Upper lobe of right lung (tissue), 1 donor: ENCODE results near the gene SPAG16. TPM values are rescaled to one million over a fixed set of nuclear protein-coding genes. Genes with fewer than 3 reads are reported as not detected.
A peak's percentile ranks its signal among the peaks of the same experiment; 100 is the strongest.

Experiments
- ATAC-seq: fragments of 200-7000 bp; cut with Tn5 transposase; one replicate; pipeline ENCODE4 v1.9.1; 2020; ENCODE audit warnings: mild to moderate bottlenecking, moderate library complexity
- DNase-seq: peaks from one replicate; pipeline ENCODE4 v3.0.0-alpha.2; 2020
- H3K27ac ChIP-seq: fragments of 200-600 bp; one replicate; pipeline ENCODE4 v1.8.0; 2022
- H3K27me3 ChIP-seq: fragments of 200-600 bp; one replicate; pipeline ENCODE4 v1.8.0; 2022; ENCODE audit warnings: mild to moderate bottlenecking
- H3K36me3 ChIP-seq: fragments of 200-600 bp; one replicate; pipeline ENCODE4 v1.8.0; 2022
- H3K4me1 ChIP-seq: fragments of 200-600 bp; one replicate; pipeline ENCODE4 v1.8.0; 2022
- H3K4me3 ChIP-seq: fragments of 200-600 bp; one replicate; pipeline ENCODE4 v1.8.0; 2022; ENCODE audit warnings: mild to moderate bottlenecking
- H3K9me3 ChIP-seq: fragments of 200-600 bp; one replicate; pipeline ENCODE4 v1.8.0; 2022
- intact Hi-C: fragments of 100-400 bp; cut with DNase I; formaldehyde crosslinking; loops from one replicate; pipeline ENCODE4 v1.11.0; 2022
- total RNA-seq: library from RNA; stranded (reverse); fragmentation: NEBNext Ultra II Directional; extraction: Animal tissue kit (Norgen Biotek cat#: 25700); gene quantifications from one replicate; pipeline ENCODE4 v1.2.1, GENCODE V29; 2021
- TF ChIP-seq, protein P1 (sequence below): fragments of 200-600 bp; IDR thresholded peaks from one replicate; pipeline ENCODE4 v1.8.0; 2022; ENCODE audit warnings: antibody characterized with exemption
- donor health status: DM: no; HTN: yes; CAD: no; lungs with severe emphysema.

Gene SPAG16
- total RNA-seq, 1 donor from 2014 or later: 11.6 TPM

DNA sequence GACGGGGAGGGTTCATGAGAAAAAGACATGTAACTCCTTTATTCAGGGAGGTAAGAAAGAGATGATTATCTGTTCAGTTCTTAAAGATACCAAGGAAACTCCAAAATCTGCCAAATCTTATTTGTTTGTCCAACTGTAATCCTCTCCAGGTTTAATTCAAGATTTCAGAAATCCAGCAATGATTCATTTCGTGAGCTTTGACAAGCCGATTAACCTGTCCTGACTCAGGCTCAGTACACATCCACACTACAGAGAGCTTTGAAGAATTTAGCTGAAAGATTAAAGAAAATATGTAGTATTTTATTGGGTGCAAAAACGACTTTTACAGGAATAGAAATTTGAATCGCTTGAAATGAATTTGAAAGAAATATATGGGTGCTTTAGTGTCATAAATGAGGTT lies 1.1 kb downstream of the SPAG16 start:
- H3K4me3 ChIP-seq: peak overlapping the region; percentile 79
- H3K36me3 ChIP-seq: no peaks in the 10 kb centered on the region
- H3K9me3 ChIP-seq: no peaks in the 10 kb centered on the region
- no peaks in the 10 kb centered on the region for H3K27me3 ChIP-seq
- no peak for DNase-seq
- TF ChIP-seq, protein P1, sequence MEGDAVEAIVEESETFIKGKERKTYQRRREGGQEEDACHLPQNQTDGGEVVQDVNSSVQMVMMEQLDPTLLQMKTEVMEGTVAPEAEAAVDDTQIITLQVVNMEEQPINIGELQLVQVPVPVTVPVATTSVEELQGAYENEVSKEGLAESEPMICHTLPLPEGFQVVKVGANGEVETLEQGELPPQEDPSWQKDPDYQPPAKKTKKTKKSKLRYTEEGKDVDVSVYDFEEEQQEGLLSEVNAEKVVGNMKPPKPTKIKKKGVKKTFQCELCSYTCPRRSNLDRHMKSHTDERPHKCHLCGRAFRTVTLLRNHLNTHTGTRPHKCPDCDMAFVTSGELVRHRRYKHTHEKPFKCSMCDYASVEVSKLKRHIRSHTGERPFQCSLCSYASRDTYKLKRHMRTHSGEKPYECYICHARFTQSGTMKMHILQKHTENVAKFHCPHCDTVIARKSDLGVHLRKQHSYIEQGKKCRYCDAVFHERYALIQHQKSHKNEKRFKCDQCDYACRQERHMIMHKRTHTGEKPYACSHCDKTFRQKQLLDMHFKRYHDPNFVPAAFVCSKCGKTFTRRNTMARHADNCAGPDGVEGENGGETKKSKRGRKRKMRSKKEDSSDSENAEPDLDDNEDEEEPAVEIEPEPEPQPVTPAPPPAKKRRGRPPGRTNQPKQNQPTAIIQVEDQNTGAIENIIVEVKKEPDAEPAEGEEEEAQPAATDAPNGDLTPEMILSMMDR: no peak
- ATAC-seq: no peak
- intact Hi-C loops: no loop called here
- no peak overlapping the region for H3K27ac ChIP-seq
- peaks cover 9% of the 10 kb centered on the region for H3K4me1 ChIP-seq

DNA sequence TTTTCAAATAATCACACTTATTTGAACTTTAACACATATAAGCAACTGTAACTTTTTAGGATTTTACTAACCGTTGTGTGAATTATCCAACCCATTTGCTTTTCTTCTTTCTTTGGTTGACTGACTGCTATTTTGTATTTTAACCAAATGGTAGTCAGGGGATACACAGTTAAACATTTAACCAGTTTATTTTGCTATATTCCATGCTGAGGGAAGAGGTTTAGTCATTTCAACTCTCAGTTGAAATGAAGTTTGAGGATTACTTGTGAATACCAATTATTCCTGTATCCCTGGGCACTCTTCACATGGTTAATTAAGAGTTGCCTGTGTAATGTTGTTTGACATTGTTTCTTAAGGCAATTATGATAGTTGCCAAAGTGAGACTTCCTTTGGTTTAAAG lies 1.9 kb downstream of the SPAG16 start:
- Histone ChIP-seq H3K9me3 (no peaks in the 10 kb centered on the region), H3K36me3 (no peaks in the 10 kb centered on the region), H3K27me3 (no peaks in the 10 kb centered on the region), H3K27ac (no peak overlapping the region), H3K4me1 (peaks cover 9% of the 10 kb centered on the region), H3K4me3 (no peak overlapping the region)
- DNase-seq (no peak), ATAC-seq (no peak)
- intact Hi-C loops: no loop called here
- TF ChIP-seq, protein P1: no peak

DNA sequence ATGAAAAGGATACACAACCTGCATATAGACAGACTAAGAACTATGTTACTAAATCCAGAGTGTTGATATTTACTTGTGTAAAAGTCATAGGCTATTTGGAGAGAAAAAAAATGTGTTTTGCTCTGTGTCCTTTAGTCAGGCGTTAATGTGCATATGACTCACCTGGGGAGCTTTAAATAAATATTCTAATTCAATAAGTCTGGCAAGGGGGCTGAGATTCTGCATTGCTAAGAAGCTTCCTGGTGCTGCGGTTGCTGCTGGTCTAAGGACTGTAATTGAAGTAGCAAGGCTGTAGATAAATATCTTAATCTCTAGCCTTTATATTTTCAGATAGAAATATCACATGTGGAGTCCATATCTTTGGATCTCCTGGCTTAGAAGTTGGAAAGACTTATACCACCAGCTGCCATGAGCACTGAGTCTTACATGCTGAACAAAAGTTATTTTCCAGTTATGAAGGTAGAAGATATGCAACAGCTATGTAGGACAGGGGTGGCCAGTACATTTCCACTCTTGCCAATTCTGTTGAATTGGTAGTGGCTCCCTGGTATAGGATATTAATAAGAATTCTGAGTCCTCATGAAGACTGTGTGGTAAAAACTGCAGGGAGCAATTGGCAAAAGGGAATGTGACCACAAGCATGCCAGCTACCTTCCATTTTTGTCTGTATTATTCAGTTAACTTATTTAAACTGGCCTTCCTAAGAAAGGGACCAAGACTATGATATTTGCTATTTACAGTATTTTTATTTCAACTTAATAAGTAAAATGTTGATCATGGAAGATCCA lies 4.8 kb downstream of the SPAG16 start:
- Histone ChIP-seq H3K36me3 (no peaks in the 10 kb centered on the region), H3K27ac (no peak overlapping the region), H3K4me1 (peaks cover 9% of the 10 kb centered on the region), H3K27me3 (no peaks in the 10 kb centered on the region), H3K4me3 (no peak overlapping the region), H3K9me3 (no peaks in the 10 kb centered on the region)
- TF ChIP-seq, protein P1: no peak
- no peak for ATAC-seq
- no peak for DNase-seq
- intact Hi-C loops: no loop called here

DNA sequence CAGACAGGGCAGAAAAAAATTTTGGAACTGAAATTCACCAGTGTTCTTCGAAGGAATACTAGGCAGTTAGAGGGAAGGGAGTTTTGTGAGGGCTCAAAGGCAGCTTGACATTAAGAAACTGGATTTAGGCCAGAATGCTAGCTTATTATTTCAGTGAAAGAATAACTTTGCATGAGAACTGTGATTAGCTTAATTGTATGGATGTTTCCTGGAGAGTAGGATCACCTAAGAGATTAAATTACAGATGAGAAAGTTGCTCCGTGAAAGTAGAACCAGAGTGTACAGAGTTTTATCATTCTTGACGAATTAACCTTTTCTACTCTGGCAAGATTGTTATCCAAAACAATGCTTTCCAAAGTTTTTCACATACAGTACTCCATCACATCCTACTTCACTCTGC lies 6.2 kb downstream of the SPAG16 start:
- Histone ChIP-seq H3K9me3 (no peaks in the 10 kb centered on the region), H3K4me1 (no peaks in the 10 kb centered on the region), H3K4me3 (no peak overlapping the region), H3K36me3 (no peaks in the 10 kb centered on the region), H3K27me3 (no peaks in the 10 kb centered on the region), H3K27ac (no peak overlapping the region)
- TF ChIP-seq, protein P1: no peak
- no peak for ATAC-seq
- intact Hi-C loops: no loop called here
- no peak for DNase-seq

DNA sequence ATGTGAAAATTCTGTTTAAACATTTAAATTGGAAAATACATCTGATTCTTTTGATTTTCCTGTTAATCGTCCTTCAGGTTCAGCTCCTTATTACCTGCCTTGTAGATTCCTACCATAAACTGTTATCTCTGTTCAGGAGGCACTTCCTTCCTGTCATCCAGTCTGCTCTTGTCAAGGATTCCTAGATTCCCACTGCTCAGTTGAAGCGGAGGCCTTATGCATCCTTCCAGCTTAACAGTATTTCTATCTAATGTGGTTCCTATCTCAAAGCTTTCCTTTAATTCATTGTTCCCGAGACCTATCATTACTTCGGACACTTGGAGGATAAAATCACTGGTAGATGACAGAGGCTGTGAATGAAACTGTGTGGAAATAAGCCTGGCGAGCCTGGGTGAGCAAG lies 12.0 kb downstream of the SPAG16 start:
- TF ChIP-seq, protein P1: no peak
- Histone ChIP-seq H3K27ac (no peak overlapping the region), H3K4me1 (no peaks in the 10 kb centered on the region), H3K9me3 (no peaks in the 10 kb centered on the region), H3K36me3 (peaks cover 14% of the 10 kb centered on the region), H3K27me3 (no peaks in the 10 kb centered on the region), H3K4me3 (no peak overlapping the region)
- intact Hi-C loops: no loop called here
- no peak for DNase-seq
- no peak for ATAC-seq
